Mesenteric fat pad (tissue), 1 donor: ENCODE results near the gene RAD51D. TPM values are rescaled to one million over a fixed set of nuclear protein-coding genes. Genes with fewer than 3 reads are reported as not detected.
A peak's percentile ranks its signal among the peaks of the same experiment; 100 is the strongest.
"Not testable (repeated sequence)": the region's sequence is repeated elsewhere in the genome, so short reads cannot be mapped to it uniquely, and the experiment has no call there.

Experiments
- DNase-seq: peaks from one replicate; pipeline ENCODE4 v3.0.0-alpha.2; 2020; ENCODE audit warnings: low spot score
- total RNA-seq: library from RNA; stranded (reverse); fragmentation: NEBNext Ultra II Directional; extraction: Animal tissue kit (Norgen Biotek cat#: 25700); gene quantifications from one replicate; pipeline ENCODE4 v1.2.1, GENCODE V29; 2021
- donor health status: DM: yes; HTN: yes; CAD: no.

Gene RAD51D
- total RNA-seq, 1 donor from 2014 or later, result 10.6 TPM

DNA sequence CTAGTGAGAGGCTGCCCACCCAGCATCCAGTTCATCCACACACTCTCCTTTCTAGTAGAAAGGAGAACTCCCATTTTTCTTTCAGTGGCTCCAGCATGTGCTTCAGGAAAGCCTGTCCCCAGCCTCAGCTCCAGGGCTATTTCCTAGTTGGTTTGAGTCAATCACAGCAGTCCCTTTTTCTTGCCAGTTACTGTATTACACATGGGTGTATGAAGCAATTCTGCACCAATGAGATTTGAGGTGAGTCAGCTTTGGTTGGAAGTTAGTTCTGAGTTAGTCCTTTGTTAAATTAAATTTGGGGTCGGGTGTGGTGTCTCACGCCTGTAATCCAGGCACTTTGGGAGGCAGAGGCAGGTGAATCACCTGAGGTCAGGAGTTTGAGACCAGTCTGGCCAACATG is 24.8 kb downstream of the RAD51D start:
- DNase-seq, result no peak

DNA sequence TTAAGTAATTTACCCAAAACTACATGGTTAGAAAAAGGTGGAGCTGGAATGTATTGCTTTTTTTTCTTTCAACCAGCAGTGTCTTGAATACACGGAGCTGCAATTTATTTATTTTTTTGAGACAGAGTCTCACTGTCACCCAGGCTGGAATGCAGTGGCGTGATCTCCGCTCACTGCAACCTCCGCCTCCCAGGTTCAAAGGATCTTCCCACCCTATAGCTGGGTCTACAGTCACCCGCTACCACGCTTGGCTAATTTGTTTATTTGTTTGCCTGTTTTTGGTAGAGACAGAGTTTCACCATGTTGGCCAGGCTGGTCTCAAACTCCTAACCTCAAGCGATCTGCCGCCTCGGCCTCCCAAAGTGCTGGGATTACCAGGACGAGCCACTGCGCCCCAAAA is 29.0 kb downstream of the RAD51D start:
- DNase-seq, result not testable (repeated sequence)

- no peak for DNase-seq
Observed at GRCh38 chr17:35089586-35090296, 29.9 kb downstream of the RAD51D start.

DNA sequence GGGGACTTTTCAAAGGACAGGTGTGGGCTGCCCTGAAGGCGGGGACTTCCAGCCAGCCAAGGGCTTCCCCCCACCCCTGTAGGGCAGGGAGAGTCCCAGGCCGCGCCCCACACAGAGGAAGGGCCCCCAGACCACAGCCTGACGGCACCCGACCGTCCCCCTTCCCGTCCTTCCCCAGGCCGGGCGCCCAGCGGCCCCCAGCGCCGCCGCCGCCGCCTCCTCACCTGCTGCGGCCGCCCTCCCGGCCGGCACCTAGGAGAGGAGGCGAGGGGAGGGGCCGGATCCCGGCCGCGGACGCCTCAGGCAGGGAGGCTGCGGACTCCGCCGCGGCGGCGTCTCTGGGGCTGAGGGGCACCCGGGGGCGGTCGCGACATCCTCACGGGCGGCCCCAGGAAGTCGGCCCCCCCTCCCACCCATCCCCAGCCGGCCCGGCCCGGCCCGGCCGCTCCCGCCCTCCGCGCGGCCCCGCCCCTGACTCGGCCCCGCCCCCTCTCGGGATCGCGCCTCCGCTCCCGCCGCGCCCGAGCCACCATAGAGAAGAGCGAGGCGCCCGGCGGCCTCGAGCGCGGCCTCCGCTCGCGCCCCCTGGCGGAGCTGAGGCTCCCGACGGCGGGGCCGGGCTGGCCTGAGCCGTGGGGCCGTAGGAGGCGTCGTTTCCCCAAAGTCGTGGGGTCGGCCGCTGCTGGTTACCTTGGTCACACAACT is 30.6 kb downstream of the RAD51D start:
- peak; percentile 96 for DNase-seq

DNA sequence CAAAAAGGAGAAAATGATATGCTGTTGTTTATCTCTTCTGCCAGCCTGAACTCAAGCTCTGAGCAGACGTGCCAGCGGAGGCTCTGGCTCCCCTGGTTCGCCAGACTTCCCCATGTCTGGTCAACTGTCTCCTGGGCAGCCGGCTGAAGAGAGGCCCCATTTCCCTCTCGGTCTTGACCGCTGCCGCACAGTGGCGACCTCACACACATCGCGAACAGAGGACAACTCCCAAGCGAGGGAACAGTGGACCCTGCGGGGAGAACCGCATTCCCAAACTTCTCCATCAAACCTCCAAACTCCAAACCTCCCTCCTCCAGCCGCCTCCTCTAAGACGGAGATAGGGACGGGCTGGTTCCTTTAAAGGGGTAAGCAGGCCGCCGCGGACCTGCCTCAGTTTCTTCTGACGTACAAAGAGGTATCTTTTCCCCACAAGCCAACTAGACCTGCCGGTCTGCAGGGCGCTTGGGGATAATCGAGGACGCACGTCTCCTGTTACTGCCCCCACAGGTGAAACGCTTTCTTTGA is 31.2 kb downstream of the RAD51D start:
- no peak for DNase-seq

GRCh38 chr17:35087731-35088355 is 31.8 kb downstream of the RAD51D start:
- no peak for DNase-seq

GRCh38 chr17:35086931-35087573 is 32.6 kb downstream of the RAD51D start:
- no peak for DNase-seq

- DNase-seq, result no peak
Observed at GRCh38 chr17:35086164-35086563, 33.5 kb downstream of the RAD51D start.

DNA sequence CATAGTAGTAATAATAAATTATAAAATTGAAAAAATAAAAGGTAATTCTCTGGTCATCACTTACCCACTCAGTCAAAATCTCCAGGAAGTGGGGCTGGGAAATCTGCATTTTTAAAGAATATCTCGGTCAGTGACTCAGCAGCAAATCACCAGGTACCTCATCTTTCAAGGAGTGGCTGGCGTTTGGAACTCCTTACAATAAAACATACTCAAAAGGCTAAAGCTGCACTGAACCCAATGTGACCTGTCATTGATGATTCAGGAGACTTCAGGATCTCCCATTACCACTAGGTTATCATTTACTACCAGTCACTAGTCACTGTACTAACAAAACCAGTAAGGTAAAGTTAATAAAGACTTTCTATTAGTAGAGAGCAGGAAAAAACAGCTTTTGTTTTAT is 34.7 kb downstream of the RAD51D start:
- no peak for DNase-seq

- DNase-seq, result no peak
Observed at GRCh38 chr17:35083071-35083470, 36.6 kb downstream of the RAD51D start.

DNA sequence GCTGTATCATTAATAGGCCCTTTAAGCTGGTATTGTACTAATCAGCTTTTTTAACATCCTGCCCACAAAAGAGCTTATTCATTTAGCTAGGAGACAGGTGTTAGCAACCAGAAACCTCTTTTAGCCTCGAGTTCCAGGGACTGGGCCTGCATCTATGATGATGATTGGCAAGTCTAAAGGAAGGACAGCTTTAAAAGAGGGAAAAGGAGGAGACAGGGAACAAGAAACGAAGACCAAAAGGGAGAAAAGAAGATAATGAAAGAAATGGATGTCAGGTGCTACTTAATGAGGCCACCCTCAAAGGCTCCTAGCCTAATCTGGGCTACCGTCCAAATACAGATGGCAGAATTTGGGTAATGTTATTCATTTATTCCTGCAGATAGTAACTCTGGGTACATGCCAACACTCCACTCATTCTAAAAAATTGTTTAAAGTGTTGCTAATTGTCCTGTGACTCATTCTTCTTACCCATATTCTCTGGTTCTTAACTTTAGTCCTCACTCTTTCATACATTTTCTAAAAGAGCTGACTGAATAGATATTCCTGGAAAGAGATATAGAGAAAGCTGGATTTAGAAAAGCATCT is 37.5 kb downstream of the RAD51D start:
- DNase-seq, result no peak

- DNase-seq, result no peak
Observed at GRCh38 chr17:35081638-35082037, 38.0 kb downstream of the RAD51D start.

DNA sequence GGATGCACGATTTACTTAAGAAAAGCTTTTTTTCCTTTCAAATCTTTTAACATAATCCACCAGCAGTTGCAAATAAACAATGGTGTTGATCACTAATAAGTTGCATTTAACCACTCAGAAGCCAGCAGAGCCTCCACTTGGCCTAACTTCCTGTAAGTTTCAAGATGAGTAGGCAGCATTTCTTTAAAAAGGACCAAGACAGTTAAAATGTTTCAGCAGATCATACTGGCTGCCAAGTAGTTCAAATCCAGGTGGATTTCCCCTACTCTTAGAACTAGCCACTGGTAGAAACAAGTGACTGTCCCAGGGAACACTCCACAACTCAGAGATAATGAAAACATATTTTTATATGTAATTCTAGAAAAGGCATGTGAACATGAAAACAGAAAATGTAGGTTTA is 39.1 kb downstream of the RAD51D start:
- DNase-seq, result no peak

DNA sequence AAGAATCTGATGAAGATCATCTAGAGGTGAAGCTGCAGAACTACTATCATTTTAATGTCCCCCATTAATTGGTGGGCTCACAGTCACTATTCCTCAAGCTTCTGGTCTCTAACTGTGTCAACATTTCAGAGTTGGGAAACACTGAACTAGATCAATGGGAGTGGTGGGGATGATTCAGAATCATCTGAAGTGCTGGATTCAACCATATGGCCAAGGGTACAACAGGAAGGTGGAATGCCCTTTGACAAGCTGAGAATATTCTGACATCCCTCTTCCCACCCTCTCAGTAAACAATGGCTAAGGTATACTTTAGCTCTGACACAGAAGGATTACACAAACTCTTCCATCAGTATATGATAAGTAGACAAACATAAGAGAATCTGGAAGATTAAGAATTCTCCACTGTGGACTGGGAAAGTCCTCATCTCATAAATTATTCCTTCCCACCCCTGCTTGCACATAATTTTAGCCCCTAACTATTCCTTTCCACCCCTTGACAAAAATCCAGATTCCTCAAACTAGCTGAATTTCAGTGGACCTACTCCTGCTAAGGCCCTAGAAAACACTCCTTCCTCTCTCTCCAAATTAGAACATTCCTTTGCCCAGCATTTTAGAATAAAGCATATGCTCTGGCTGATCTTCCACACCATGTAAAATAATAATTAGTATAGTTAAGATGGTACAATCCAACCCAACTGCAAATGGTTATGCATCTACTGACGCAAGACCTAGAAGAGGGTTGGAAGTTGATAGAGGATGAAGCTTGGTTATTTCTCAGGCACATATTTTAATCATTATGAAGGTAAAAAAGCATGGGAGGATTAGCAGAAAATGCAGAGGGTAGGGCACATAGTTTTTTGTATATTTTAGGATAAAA is 39.9 kb downstream of the RAD51D start:
- no peak for DNase-seq

DNA sequence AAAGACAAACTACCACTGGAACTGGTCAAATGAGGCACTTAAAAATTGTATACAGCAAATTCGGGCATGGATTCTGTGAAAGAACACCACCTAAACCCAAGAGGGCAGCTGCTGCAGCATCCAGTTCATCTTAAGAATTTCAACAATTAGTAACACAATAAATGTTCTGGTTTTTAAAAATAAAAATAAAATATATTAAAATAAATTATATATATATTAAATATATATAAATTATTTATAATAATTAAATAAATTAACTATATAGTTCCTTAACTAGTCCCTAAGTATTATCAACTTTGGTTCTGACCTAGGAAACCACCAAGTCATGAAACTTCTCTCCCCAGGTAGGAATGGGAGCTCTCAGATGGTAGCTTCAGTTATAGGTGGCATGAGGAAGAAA is 42.8 kb downstream of the RAD51D start:
- DNase-seq, result no peak

DNA sequence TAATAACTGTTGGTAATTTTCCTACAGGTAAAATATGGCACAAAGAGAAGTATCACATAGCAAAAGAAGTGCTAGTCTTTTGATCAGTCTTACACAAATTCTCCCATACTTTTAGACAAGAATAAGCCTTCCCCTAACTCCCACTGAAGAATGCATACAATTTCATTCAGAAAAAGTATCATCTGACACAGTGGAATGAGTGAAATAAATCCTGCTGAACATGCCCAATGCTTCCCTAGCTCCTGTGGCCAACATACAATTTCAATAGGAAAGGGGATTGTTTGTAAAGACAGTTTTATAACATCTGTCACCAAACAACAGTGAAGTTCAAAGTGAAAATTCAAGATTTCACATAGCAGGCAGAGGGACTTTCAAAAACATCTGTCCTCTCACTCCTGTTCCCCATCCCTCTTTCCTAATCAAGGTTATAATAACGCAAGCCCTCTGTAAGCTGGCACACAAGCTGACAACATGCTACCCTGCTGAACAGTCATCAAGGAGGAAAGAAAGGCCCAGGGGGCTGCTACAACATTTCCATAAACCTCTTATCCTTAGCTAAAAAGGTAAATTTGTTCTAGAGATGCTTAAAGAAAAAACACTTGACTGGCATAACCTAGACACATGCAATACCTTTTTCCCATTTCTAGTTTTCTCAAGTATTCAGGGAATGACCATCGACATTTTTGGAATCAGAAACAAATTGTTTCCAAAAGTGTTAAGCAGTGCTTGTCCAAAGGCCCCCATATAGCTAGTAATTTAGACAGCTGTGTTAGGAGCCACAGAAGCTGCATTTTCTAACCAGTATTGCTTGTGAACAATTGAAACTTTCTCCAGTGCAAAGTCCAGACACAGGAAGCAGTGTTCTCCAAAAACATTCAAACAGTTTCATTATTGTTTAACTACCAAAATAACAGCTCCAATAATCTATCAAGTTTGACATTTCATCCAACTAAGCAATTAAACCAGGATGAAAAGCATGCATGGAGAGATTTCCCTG is 44.7 kb downstream of the RAD51D start:
- no peak for DNase-seq

DNA sequence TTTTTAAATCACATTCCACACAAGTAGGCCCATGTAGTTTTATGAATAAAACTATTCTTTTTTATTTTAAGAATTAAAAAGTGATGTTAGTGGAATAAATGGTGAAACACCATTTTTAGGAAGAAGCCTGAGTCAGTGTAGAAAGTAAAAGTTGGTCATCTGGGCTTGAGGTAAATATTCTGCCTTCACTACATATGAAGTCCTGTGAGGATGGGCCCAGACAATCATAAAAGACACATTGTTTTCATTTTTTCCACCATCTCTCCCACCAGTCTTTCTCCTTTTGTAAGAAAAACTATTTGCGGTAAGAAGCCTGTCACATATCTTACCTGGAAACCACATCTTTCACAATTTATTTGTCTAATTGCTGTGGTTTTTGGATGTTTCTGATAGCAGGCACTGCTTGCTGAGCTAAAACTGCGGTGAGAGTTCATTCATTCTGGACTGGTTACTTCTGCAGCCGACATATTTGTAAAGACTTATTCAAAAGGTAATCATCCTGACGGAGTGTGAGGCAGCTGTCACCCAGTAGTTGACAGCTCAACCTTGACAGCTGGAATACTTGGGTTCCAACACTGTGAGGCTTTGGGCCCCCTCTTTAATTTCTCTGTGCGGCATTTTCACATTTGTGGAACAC is 45.6 kb downstream of the RAD51D start:
- no peak for DNase-seq

GRCh38 chr17:35073183-35073790 is 46.4 kb downstream of the RAD51D start:
- DNase-seq, result no peak
